ENCODE data around the gene ZC3H6. TPM values are rescaled to one million over a fixed set of nuclear protein-coding genes. Genes with fewer than 3 reads are reported as not detected.
"Not testable (repeated sequence)": the region's sequence is repeated elsewhere in the genome, so short reads cannot be mapped to it uniquely, and the experiment has no call there.

Gene ZC3H6
- total RNA-seq, 1 donor from 2014 or later = 3.9 TPM

GRCh38 chr2:112354335-112354734 is 78.9 kb downstream of the ZC3H6 start:
- not testable (repeated sequence) for H3K4me1 ChIP-seq (ENCODE audit: insufficient read depth, low read length); FAIRE-seq; H3K27me3 ChIP-seq (ENCODE audit: insufficient read depth, low read length); H3K27ac ChIP-seq (ENCODE audit: low read depth, low read length); H3K9me3 ChIP-seq (ENCODE audit: insufficient read depth, low read depth, low read length); H3K36me3 Mint-ChIP-seq (ENCODE audit: low read depth, unreplicated experiment); H3K27ac Mint-ChIP-seq (ENCODE audit: unreplicated experiment); H3K27me3 Mint-ChIP-seq (ENCODE audit: low read depth, unreplicated experiment); H4K20me1 ChIP-seq (ENCODE audit: insufficient read depth, low read length); H3K4me3 Mint-ChIP-seq (ENCODE audit: unreplicated experiment); H3K79me2 ChIP-seq (ENCODE audit: insufficient read depth, low read length); H3K4me2 ChIP-seq (ENCODE audit: low read length); H3K4me1 Mint-ChIP-seq (ENCODE audit: low read depth, unreplicated experiment); H3K4me3 ChIP-seq (ENCODE audit: insufficient read depth, low read depth, low read length); H3K36me3 ChIP-seq (ENCODE audit: insufficient read depth, low read length); H2AFZ ChIP-seq (ENCODE audit: low read depth, low read length); DNase-seq (ENCODE audit: low read depth); H3K9ac ChIP-seq (ENCODE audit: low read length); H3K9me3 Mint-ChIP-seq (ENCODE audit: unreplicated experiment)

- H3K27me3 Mint-ChIP-seq (ENCODE audit: low read depth, unreplicated experiment); H3K27ac ChIP-seq (ENCODE audit: low read depth, low read length); DNase-seq (ENCODE audit: low read depth); H3K4me1 Mint-ChIP-seq (ENCODE audit: low read depth, unreplicated experiment); H3K4me1 ChIP-seq (ENCODE audit: insufficient read depth, low read length); H3K27ac Mint-ChIP-seq (ENCODE audit: unreplicated experiment); H3K9ac ChIP-seq (ENCODE audit: low read length); H3K4me3 Mint-ChIP-seq (ENCODE audit: unreplicated experiment); FAIRE-seq; H4K20me1 ChIP-seq (ENCODE audit: insufficient read depth, low read length); H3K9me3 Mint-ChIP-seq (ENCODE audit: unreplicated experiment); H3K79me2 ChIP-seq (ENCODE audit: insufficient read depth, low read length); H3K36me3 ChIP-seq (ENCODE audit: insufficient read depth, low read length); H3K9me3 ChIP-seq (ENCODE audit: insufficient read depth, low read depth, low read length); H3K4me3 ChIP-seq (ENCODE audit: insufficient read depth, low read depth, low read length); H3K36me3 Mint-ChIP-seq (ENCODE audit: low read depth, unreplicated experiment); H3K27me3 ChIP-seq (ENCODE audit: insufficient read depth, low read length); H3K4me2 ChIP-seq (ENCODE audit: low read length); H2AFZ ChIP-seq (ENCODE audit: low read depth, low read length): not testable (repeated sequence)
Measured at GRCh38 chr2:112360055-112360454, 84.7 kb downstream of the ZC3H6 start.

Other genes starting within 250 kb of the ZC3H6 start
- gene TMEM87B, start 220.3 kb upstream of the ZC3H6 start, total RNA-seq = 27.2 and 30.2 TPM in 2 replicates
- gene FBLN7, start 137.2 kb upstream of the ZC3H6 start, total RNA-seq = not detected in 2 replicates
- 7.5 and 7.7 TPM in 2 replicates for gene ZC3H8, start 20.6 kb upstream of the ZC3H6 start, total RNA-seq
- 9.6 and 11.6 TPM in 2 replicates for gene RGPD8, start 158.0 kb downstream of the ZC3H6 start, total RNA-seq
- gene TTL, start 206.6 kb downstream of the ZC3H6 start, total RNA-seq = 51.6 and 58.1 TPM in 2 replicates